Hepatocyte (in vitro differentiated cells): ENCODE results near the gene KIFC1.

Experiments
- EZH2 ChIP-seq: fragments of 200-600 bp; sonication (generic); IDR thresholded peaks from 2 replicates; pipeline ENCODE4 v1.6.1; 2016; ENCODE audit warnings: antibody characterized with exemption, mild to moderate bottlenecking, borderline replicate concordance
- EZH2phosphoT487 ChIP-seq: fragments of 200-600 bp; sonication (generic); IDR thresholded peaks from one replicate; pipeline ENCODE4 v1.6.1; 2018; ENCODE audit warnings: antibody characterized with exemption, mild to moderate bottlenecking, low read depth, moderate library complexity; ENCODE audit not compliant: unreplicated experiment, severe bottlenecking
- TF ChIP-seq, protein P1 (sequence below): fragments of 200-600 bp; sonication (generic); IDR thresholded peaks from 2 replicates; pipeline ENCODE4 v1.5.1; 2016; ENCODE audit warnings: antibody characterized with exemption, mild to moderate bottlenecking; ENCODE audit not compliant: poor library complexity

DNA sequence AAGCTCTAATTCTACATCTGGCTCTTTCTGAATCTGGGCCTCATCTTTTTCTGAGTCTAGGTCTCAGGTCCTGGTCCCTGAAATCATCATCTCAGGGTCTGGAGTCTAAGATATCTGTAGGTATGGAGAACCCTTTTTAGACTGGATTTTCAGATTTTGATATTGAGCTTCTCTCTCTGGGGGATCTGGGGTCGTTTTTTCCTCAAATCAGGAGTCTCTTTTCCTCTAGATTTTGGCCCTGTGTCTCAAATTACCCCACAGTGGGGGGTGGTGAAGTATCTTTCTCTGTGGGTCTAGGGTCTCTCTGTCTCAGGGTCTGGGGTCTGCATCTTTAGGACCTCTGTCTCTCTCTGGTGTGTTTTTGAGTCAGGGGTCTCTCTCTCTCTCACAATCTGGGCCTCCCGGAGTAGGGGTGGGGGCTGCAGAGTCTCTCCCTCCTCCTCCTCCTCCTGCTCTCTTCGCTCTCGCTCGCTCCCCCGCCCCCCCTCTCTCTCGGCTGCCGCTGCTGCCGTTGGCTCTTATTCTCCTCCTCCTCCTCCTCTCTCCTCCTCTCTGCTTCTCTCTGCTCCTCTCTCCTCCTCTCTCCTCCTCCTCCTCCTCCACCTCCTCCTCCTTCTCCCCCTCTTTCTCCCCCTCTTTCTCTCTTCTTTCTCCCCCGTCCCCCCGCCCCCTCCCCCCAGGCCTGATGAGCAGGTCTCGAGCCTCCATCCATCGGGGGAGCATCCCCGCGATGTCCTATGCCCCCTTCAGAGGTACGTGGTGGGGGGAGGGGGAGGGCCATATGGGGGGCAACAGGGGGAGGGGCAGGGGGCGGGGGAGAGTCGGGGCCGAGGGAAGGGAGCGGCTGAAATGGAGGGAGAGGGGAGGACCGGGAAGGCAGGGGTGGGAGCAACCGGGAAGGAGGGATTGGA is 28.2 kb downstream of the KIFC1 start, which contains the start of gene SYNGAP1:
- TF ChIP-seq, protein P1, sequence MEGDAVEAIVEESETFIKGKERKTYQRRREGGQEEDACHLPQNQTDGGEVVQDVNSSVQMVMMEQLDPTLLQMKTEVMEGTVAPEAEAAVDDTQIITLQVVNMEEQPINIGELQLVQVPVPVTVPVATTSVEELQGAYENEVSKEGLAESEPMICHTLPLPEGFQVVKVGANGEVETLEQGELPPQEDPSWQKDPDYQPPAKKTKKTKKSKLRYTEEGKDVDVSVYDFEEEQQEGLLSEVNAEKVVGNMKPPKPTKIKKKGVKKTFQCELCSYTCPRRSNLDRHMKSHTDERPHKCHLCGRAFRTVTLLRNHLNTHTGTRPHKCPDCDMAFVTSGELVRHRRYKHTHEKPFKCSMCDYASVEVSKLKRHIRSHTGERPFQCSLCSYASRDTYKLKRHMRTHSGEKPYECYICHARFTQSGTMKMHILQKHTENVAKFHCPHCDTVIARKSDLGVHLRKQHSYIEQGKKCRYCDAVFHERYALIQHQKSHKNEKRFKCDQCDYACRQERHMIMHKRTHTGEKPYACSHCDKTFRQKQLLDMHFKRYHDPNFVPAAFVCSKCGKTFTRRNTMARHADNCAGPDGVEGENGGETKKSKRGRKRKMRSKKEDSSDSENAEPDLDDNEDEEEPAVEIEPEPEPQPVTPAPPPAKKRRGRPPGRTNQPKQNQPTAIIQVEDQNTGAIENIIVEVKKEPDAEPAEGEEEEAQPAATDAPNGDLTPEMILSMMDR, result no peak
- TF ChIP-seq EZH2phosphoT487 (no peak), EZH2 (no peak)
